OCI-LY1 (cell line): ENCODE data around the gene MFSD2B.

ENCODE experiments used
- EZH2 ChIP-seq: fragments of 200-600 bp; sonication (generic), shearing (Covaris generic); IDR thresholded peaks from 2 replicates; pipeline ENCODE4 v1.8.0; 2017; ENCODE audit warnings: borderline replicate concordance, mixed run types, mild to moderate bottlenecking, antibody characterized with exemption, low read length, moderate library complexity, mixed read lengths
- TF ChIP-seq, protein P1 (sequence below): fragments of 200-600 bp; sonication (generic), shearing (Covaris generic); IDR thresholded peaks from 2 replicates; pipeline ENCODE4 v1.5.1; 2017; ENCODE audit warnings: mild to moderate bottlenecking, antibody characterized with exemption, low read length, moderate library complexity, mixed read lengths

- TF ChIP-seq, protein P1, sequence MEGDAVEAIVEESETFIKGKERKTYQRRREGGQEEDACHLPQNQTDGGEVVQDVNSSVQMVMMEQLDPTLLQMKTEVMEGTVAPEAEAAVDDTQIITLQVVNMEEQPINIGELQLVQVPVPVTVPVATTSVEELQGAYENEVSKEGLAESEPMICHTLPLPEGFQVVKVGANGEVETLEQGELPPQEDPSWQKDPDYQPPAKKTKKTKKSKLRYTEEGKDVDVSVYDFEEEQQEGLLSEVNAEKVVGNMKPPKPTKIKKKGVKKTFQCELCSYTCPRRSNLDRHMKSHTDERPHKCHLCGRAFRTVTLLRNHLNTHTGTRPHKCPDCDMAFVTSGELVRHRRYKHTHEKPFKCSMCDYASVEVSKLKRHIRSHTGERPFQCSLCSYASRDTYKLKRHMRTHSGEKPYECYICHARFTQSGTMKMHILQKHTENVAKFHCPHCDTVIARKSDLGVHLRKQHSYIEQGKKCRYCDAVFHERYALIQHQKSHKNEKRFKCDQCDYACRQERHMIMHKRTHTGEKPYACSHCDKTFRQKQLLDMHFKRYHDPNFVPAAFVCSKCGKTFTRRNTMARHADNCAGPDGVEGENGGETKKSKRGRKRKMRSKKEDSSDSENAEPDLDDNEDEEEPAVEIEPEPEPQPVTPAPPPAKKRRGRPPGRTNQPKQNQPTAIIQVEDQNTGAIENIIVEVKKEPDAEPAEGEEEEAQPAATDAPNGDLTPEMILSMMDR, result no peak
- TF ChIP-seq EZH2, result no peak
These were observed 37.8 kb downstream of the MFSD2B start for GRCh38 chr2:24047703-24048033.
